22Rv1 (cell line): ENCODE results near the gene PARN.

Source experiments
- ZFX ChIP-seq: fragments of 450-650 bp; IDR thresholded peaks from 2 replicates; pipeline ENCODE4 v1.6.1; 2017; ENCODE audit warnings: antibody characterized with exemption, borderline replicate concordance
- TF ChIP-seq, protein P1 (sequence below): fragments of 450-650 bp; IDR thresholded peaks from 2 replicates; pipeline ENCODE4 v1.5.1; 2017; ENCODE audit warnings: mild to moderate bottlenecking

GRCh38 chr16:14415291-14415690, 214.8 kb downstream of the PARN start:
- TF ChIP-seq, protein P1, sequence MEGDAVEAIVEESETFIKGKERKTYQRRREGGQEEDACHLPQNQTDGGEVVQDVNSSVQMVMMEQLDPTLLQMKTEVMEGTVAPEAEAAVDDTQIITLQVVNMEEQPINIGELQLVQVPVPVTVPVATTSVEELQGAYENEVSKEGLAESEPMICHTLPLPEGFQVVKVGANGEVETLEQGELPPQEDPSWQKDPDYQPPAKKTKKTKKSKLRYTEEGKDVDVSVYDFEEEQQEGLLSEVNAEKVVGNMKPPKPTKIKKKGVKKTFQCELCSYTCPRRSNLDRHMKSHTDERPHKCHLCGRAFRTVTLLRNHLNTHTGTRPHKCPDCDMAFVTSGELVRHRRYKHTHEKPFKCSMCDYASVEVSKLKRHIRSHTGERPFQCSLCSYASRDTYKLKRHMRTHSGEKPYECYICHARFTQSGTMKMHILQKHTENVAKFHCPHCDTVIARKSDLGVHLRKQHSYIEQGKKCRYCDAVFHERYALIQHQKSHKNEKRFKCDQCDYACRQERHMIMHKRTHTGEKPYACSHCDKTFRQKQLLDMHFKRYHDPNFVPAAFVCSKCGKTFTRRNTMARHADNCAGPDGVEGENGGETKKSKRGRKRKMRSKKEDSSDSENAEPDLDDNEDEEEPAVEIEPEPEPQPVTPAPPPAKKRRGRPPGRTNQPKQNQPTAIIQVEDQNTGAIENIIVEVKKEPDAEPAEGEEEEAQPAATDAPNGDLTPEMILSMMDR, result no peak
- no peak for TF ChIP-seq ZFX
